GM15510 (cell line): ENCODE measurements around the gene CHDH.

ENCODE experiments used
- POLR2A ChIP-seq: IDR thresholded peaks from 3 replicates; pipeline ENCODE4 v1.6.1; 2011; ENCODE audit warnings: borderline replicate concordance; ENCODE audit not compliant: insufficient read length; ENCODE audit errors: extremely low read depth

Gene CHDH

GRCh38 chr3:53778153-53778552 is 68.1 kb downstream of the CHDH start:
- no peak for TF ChIP-seq POLR2A

GRCh38 chr3:53777468-53777867 is 68.8 kb downstream of the CHDH start:
- no peak for TF ChIP-seq POLR2A

- TF ChIP-seq POLR2A = no peak
These were observed 69.6 kb downstream of the CHDH start for GRCh38 chr3:53776494-53777101.

GRCh38 chr3:53775834-53776251 is 70.4 kb downstream of the CHDH start:
- TF ChIP-seq POLR2A = no peak

- TF ChIP-seq POLR2A = no peak
These were observed 71.2 kb downstream of the CHDH start for GRCh38 chr3:53775018-53775417.

GRCh38 chr3:53774414-53774813 is 71.8 kb downstream of the CHDH start:
- no peak for TF ChIP-seq POLR2A

- no peak for TF ChIP-seq POLR2A
These were observed 72.4 kb downstream of the CHDH start for GRCh38 chr3:53773611-53774368.

- no peak for TF ChIP-seq POLR2A
These were observed 73.2 kb downstream of the CHDH start for GRCh38 chr3:53773021-53773436.

GRCh38 chr3:53772562-53772961 is 73.7 kb downstream of the CHDH start:
- no peak for TF ChIP-seq POLR2A

GRCh38 chr3:53768478-53769459 is 77.5 kb downstream of the CHDH start:
- no peak for TF ChIP-seq POLR2A

GRCh38 chr3:53766706-53767105 is 79.5 kb downstream of the CHDH start:
- TF ChIP-seq POLR2A = no peak

GRCh38 chr3:53765753-53766152 is 80.5 kb downstream of the CHDH start:
- TF ChIP-seq POLR2A = no peak

- TF ChIP-seq POLR2A = no peak
These were observed 82.0 kb downstream of the CHDH start for GRCh38 chr3:53764026-53764775.

- no peak for TF ChIP-seq POLR2A
These were observed 82.9 kb downstream of the CHDH start for GRCh38 chr3:53763353-53763752.
